NCI-H2196 treated with DMSO at 0.1 percent for 48 hours (cell line): ENCODE measurements around the gene ZC3H13.
"Not testable (repeated sequence)": the region's sequence is repeated elsewhere in the genome, so short reads cannot be mapped to it uniquely, and the experiment has no call there.

Experiments
- DNase-seq: peaks from one replicate; lab custom pipeline; 2025; ENCODE audit not compliant: unreplicated experiment; lab: John Stamatoyannopoulos, UW

The ZC3H13 gene

DNA sequence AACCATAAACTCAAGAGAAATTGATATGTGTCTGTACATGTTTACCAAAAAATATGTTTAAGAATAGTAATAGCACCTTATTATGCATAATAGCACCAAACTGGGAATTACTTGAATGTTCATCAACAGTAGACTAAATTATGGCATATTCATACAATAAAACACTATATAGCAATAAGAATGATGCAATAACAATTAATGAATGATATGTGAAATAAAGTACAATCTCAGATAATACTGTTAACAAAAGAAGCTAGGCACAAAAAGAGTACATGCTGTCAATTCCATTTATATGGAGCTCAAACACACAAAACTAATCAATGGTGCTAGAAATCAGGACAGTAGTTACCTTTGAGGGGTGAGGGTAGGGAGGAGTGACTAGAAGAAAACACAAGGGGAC, 36.3 kb downstream of the ZC3H13 start:
- no peak for DNase-seq

GRCh38 chr13:46015366-46015765, 37.2 kb downstream of the ZC3H13 start:
- no peak for DNase-seq

GRCh38 chr13:46012404-46012803, 40.1 kb downstream of the ZC3H13 start:
- DNase-seq, result no peak

GRCh38 chr13:46010148-46010547, 42.4 kb downstream of the ZC3H13 start:
- no peak for DNase-seq

DNA sequence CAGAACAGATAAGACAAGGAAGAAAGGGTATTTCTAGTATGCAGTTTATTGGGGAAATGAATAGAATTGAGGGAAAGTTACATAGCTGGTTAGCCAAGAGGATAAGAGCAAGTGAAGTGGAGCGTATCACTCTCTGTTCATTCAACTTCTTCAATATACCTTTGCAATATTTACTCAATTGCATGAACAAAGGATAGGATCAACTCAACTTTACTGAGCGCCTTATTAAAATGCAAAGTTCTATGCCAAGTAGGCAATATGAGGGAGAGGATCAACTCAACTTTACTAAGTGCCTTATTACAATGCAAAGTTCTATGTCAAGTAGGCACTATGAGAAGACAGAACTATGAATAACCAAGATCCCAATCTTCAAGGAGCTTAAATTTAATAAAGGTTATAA, 43.9 kb downstream of the ZC3H13 start:
- DNase-seq, result no peak

DNA sequence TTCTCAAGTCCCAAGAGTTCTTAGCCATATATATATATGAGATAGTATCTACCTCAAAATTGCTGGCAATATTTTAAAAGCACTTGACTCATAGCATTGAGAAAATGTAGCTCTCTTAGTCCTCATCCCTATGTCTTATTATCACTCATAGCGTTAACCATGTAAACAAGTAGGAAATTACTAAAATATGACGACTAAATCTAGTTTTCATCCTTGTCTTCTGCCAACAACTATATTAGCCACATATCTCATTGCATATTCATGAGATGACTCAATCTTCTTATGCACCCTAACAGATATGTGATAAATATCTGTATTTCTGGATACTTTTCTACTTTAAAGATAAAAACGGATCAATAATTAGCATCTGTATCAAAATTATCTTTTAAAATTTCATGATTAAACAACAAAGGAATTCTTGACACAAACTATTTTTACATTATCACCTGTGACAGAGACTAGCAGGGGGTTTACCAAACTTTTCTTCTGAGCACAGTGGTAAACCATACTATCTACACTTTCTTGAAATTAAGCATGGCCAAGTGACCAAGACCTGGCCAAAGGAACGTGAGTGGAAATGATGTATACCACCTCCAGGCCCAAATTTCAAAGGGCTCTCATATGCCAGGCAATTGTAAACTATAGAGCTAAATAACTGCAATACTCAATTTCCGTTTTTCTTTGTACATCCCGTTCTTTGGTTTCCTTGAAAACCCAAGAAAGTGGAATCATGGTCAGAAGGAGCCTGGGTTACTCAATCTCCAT, 45.7 kb downstream of the ZC3H13 start:
- no peak for DNase-seq

DNA sequence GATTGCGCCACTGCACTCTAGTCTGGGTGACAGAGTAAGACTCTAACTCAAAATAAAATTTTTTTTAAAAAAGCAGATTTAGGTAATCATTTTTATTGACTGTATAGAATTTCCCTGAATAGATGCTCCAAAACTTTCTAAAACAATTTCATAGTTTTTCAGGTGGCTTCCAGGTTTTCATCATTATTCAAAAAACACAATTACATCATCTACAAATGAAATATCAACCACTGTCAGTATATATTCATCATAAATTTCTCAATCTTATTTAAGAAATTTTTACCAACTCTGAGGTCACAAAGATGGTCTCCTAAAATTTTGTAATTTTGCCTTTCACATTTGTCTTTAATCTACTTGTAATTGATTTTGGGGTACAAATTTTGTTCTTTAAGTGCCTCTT, 48.1 kb downstream of the ZC3H13 start:
- DNase-seq, result no peak

DNA sequence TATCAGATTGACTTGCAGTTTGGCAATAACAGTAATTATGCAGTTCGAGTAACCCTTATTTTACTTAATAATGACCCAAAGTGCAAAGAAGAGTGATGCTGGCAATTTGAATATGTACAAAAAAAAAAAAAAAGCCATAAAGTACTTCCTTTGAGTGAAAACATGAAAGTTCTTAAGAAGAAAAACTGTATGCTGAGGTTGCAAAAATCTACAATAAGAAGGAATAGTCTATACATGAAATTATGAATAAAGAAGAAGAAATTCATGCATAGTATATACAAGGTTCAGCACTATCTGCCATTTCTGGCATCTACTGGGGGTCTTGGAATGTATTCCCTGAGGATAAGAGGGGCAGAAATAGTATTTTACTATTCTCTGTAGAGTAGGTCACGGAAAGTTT, 55.9 kb downstream of the ZC3H13 start:
- DNase-seq, result no peak

DNA sequence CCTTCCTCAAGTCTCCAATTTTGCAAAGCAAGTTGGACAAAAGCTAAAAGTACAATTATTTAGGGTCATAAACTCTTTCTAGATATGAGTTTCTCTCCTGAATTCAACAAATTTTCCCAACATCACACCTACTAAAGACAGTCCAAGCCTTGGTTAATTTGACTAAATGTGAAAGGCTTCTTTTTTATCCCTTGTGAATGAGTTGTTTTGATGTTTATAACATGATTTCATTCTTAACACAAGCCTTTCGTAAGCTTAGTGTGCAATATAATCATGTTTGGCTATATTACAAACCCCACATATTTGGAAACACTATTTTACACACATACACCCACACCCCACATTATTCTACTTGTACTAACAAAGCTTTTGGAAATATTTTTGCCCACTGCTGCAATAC, 57.3 kb downstream of the ZC3H13 start:
- no peak for DNase-seq

DNA sequence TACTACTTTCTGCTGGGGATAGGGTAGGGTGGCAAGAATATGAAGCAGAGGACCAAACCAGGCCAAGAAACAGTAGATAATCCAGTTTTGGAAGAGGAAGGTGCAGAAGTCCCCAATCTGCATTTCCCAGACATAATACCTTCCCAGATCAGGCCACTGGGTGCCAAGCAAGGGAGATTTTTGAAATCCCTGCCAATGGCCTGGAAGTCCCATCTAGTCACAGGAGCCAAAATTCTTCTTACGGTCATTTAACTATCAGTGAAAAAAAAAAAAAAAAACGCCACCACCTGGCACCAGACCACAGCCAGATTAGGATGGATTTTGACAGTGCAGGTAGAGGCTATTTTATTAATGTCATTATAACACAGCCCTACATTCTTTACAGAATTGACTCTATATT, 57.8 kb downstream of the ZC3H13 start:
- DNase-seq, result no peak

- no peak for DNase-seq
Observed at GRCh38 chr13:45989607-45990006, 62.9 kb downstream of the ZC3H13 start.

DNA sequence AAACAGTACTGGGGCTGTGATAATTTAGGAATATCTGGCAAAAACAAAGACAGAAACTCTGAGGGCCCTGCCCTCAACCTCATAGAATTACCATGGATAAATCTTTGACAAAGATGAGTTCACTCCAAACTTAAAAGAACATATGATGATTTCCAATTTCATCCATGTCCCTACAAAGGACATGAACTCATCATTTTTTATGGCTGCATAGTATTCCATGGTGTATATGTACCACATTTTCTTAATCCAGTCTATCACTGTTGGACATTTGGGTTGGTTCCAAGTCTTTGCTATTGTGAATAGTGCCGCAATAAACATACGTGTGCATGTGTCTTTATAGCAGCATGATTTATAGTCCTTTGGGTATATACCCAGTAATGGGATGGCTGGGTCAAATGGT, 71.4 kb downstream of the ZC3H13 start:
- DNase-seq, result not testable (repeated sequence)

GRCh38 chr13:45975337-45975736, 77.2 kb downstream of the ZC3H13 start:
- no peak for DNase-seq

GRCh38 chr13:45974500-45974899, 78.0 kb downstream of the ZC3H13 start:
- no peak for DNase-seq

DNA sequence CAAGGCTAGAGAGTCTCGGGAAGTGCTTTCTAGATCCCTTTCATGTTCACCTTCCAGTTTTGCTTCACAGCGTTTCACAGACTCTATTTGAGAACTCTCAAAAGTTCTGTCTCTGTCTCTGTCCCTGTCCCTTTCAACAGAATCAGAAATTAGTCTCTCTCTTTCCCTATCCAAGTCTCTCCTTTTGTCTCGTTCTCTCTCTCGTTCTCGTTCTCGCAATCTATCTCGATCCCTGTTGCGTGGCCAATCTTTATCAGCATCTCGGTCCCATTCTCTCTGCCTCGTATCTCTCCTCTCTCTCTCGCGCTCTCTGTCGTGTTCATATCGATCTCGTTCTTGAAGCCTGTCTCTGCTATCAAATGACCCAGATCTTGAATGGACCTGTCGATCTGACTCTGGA, 85.0 kb downstream of the ZC3H13 start:
- DNase-seq, result no peak

- DNase-seq, result no peak
Observed at GRCh38 chr13:45966715-45967114, 85.8 kb downstream of the ZC3H13 start.

GRCh38 chr13:45961468-45961867, 91.1 kb downstream of the ZC3H13 start:
- DNase-seq, result no peak

DNA sequence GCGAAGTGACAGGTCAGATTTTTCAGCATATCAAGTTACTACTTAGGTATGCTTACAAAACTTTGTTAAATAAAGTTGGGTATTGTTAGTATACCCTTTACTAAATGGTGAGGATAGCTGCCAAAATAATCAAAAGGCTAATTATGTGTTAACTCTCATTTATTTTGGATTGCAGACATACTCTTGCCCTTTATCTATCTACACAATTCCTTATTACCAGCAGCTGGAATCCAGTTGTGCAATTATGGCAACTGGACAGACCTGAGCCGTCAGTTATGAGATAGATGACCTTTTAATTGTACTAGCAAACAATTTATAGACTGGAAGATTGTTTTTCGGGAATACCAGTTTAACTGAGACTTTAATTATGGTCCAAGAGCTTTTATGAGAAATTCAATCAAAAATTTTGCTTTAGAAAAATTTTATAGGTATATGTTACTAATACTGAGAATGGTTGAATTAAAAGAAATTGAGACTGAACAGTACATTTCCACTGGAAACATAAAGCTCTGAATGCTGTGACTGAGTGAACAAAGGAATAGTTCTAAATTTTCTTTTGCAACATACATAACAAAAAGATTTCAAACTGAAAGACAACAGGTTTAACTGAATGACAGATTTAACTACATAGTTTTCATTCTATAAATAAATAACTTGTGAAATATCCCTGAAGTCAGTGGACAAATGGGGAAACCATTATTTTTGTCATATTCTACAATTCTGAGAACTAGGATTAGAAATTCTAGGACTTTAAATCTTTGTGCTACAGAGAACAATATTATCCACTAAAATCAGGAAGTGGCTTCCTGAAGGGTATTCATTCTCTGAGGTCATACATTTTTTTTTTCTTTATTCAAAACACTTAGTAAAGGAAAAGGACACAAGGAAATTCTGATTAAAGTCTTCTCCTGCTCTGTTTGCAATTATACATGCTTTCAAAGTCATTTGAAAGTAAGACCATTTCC, 97.4 kb downstream of the ZC3H13 start:
- no peak for DNase-seq

- no peak for DNase-seq
Observed at GRCh38 chr13:45953082-45953481, 99.5 kb downstream of the ZC3H13 start.

GRCh38 chr13:45951724-45952123, 100.8 kb downstream of the ZC3H13 start:
- DNase-seq, result no peak

- DNase-seq, result no peak
Observed at GRCh38 chr13:45951166-45951565, 101.4 kb downstream of the ZC3H13 start.

GRCh38 chr13:45950386-45951000, 102.1 kb downstream of the ZC3H13 start:
- no peak for DNase-seq
